Thyroid gland (tissue), 4 donors: ENCODE data around the gene TDRKH.

ENCODE experiments used
- CTCF ChIP-seq, 6 experiments: fragments of 200-600 bp in 3 of 6; fragments of 450-650 bp in 3 of 6; sonication (generic) in 3 of 6; IDR thresholded peaks; one replicate each; pipeline ENCODE4 v1.5.1; 2016 to 2019; ENCODE audit warnings: antibody characterized with exemption in 6 of 6, mild to moderate bottlenecking in 2 of 6, inconsistent platforms in 1 of 6, moderate library complexity in 1 of 6
- POLR2A ChIP-seq, 2 donors: fragments of 450-650 bp; IDR thresholded peaks; one replicate each; pipeline ENCODE4 v1.6.1; 2017; ENCODE audit warnings: antibody characterized with exemption in 2 of 2, mild to moderate bottlenecking in 2 of 2, moderate library complexity in 1 of 2

GRCh38 chr1:151823175-151823574 lies 32.9 kb upstream of the TDRKH start:
- no peak for TF ChIP-seq CTCF (IDR thresholded peaks at IDR 0.05)
- no peak for TF ChIP-seq POLR2A (IDR thresholded peaks at IDR 0.05)
